Right cardiac atrium (tissue), 5 donors: ENCODE results near the gene OR2M4. TPM values are rescaled to one million over a fixed set of nuclear protein-coding genes. Genes with fewer than 3 reads are reported as not detected.

ENCODE experiments used
- ATAC-seq, 2 donors: fragments of 200-7000 bp; cut with Tn5 transposase; one replicate each; pipeline versions ENCODE4 v1.8.0 to v1.9.1; 2020; ENCODE audit warnings: moderate library complexity in 2 of 2, mild to moderate bottlenecking in 1 of 2
- DNase-seq, 3 donors: peaks; one replicate each; pipeline ENCODE4 v3.0.0-alpha.2; 2020
- H3K27ac ChIP-seq: one replicate; pipeline ENCODE4 v1.5.1; 2013; ENCODE audit warnings: mild to moderate bottlenecking, low read length, control low read depth, moderate library complexity
- H3K27me3 ChIP-seq: one replicate; pipeline ENCODE4 v1.6.1; 2013; ENCODE audit not compliant: control insufficient read depth, insufficient read depth
- H3K4me1 ChIP-seq: one replicate; pipeline ENCODE4 v1.6.1; 2013; ENCODE audit warnings: low read length; ENCODE audit not compliant: control insufficient read depth, insufficient read depth
- H3K4me3 ChIP-seq: one replicate; pipeline ENCODE4 v1.5.1; 2013; ENCODE audit warnings: low read length, control low read depth
- H3K9me3 ChIP-seq: one replicate; pipeline ENCODE4 v1.6.1; 2013; ENCODE audit warnings: low read length; ENCODE audit not compliant: control insufficient read depth
- WGBS: extraction: QIAGEN DNeasy Blood & Tissue Kit; methylation state at CpG from one replicate; pipeline ENCODE4 v1.1.7; 2013; 5-methylcytosine and 5-hydroxymethylcytosine counted together
- intact Hi-C, 4 donors: fragments of 100-400 bp; cut with DNase I; formaldehyde crosslinking; loops; one replicate each; pipeline versions ENCODE4 v1.11.0 to v1.14.0; 2022 to 2023
- long read RNA-seq, 4 donors: library from polyadenylated mRNA; unstranded; transcript quantifications; one replicate each; pipeline ENCODE4 v2.0.0, GENCODE V29; 2020 to 2021
- polyA plus RNA-seq: library from polyadenylated mRNA; stranded (reverse); fragments of 200-250 nt; gene quantifications from one replicate; pipeline ENCODE4 v1.2.3, GENCODE V29; 2013
- total RNA-seq, 4 donors: library from RNA; stranded (reverse); fragmentation: NEBNext Ultra II Directional; extraction: Animal tissue kit (Norgen Biotek cat#: 25700); gene quantifications; one replicate each; pipeline ENCODE4 v1.2.1, GENCODE V29; 2021
- donor health status: healthy with polysubstance abuse.
- donor health status: DM: no; HTN: yes; CAD: no.
- donor health status: DM: no; HTN: no; CAD: no.
- donor health status: DM: no; HTN: yes; CAD: no; lungs with severe emphysema.
- donor health status: DM: yes; HTN: yes; CAD: no.

OR2M4 gene, protein sequence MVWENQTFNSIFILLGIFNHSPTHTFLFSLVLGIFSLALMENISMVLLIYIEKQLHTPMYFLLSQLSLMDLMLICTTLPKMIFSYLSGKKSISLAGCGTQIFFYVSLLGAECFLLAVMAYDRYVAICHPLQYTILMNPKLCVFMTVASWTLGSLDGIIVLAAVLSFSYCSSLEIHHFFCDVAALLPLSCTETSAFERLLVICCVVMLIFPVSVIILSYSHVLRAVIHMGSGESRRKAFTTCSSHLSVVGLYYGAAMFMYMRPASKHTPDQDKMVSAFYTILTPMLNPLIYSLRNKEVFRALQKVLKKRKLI
- total RNA-seq (not detected), polyA plus RNA-seq (not detected)
- long read RNA-seq, donor 1, result 0 reads
- long read RNA-seq, donor 2, result 0 reads
- long read RNA-seq, donor 3, result 0 reads
- long read RNA-seq, donor 4, result 0 reads

DNA sequence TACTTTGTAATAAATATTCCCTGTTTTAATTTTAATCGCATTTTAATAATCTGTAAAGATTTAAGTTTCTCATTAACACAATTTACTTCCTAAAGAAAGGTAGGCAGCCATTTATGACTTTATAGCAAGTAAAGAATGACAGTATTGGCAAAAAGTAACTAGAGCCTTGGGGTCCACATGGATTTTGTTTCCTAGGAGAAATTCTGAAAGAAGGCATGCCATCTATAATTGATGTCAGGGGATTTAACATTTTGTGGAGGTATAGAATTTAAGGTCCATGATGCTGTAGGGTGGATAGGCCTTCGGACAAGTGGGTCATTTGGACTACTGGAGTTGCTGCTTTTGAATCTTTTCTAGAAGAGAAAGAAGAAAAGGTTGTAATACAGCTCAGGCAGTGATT is at the start of gene OR2M4:
OR2M4 (plus strand) TSS at position 301 of the 400 bp plus-strand sequence. CDS start 7,512 bp downstream, outside the sequence.
- ATAC-seq, result no peak
- H3K27me3 ChIP-seq, result no peaks in the 10 kb centered on the region
- 69% methylated on average over 2 of the region's 2 CpGs for WGBS
- intact Hi-C loops, result no loop called here
- no peaks in the 10 kb centered on the region for H3K4me1 ChIP-seq
- no peak within 1 kb of the TSS for H3K27ac ChIP-seq
- no peak within 1 kb of the TSS for H3K4me3 ChIP-seq
- no peak for DNase-seq
- H3K9me3 ChIP-seq, result no peaks in the 10 kb centered on the region

DNA sequence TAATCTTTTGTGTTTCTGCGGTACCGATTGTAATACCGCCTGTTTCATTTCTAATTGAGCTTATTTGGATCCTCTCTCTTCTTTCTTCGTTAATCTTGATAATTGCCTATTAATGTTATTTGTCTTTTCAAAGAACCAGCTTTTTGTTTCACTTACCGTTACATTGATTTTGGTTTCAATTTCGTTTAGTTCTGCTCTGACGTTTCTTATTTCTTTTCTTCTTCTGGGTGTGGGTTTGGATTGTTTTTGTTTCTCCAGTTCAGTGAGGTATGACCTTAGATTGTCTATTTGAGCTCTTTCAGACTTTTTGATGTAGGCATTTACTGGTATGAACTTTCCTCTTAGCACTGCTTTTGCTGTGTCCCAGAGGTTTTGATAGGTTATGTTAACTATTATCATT is 47.2 kb upstream of the OR2M4 start:
- H3K4me3 ChIP-seq, result no peak overlapping the region
- no peak overlapping the region for H3K27ac ChIP-seq
- ATAC-seq, result no peak
- no peaks in the 10 kb centered on the region for H3K9me3 ChIP-seq
- 61% methylated on average over 7 of the region's 7 CpGs for WGBS
- no peaks in the 10 kb centered on the region for H3K4me1 ChIP-seq
- H3K27me3 ChIP-seq, result no peaks in the 10 kb centered on the region
- DNase-seq, result no peak
- intact Hi-C loops, result no loop called here

DNA sequence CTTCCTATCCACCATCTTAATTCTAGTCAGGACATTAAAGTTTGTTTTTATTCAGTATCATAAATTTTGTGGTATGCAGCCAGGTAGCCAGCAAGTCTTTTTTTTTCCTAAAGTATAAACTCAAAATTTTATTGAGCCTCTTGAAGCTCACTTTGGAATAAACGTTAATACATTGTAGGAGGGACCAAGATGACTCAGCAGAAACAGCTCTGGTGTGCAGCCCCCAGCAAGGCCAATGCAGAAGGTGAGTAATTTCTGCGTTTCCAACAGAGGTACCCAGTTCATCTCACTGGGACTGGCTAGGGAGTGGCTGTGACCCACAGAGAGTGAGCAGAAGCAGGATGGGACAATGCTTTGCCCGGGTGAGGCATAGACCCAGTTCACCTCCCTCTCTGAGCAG is 43.9 kb upstream of the OR2M4 start:
- Histone ChIP-seq H3K27ac (no peak overlapping the region), H3K27me3 (no peaks in the 10 kb centered on the region), H3K4me1 (no peaks in the 10 kb centered on the region), H3K4me3 (no peak overlapping the region), H3K9me3 (no peaks in the 10 kb centered on the region)
- intact Hi-C loops, result no loop called here
- no peak for ATAC-seq
- WGBS, result 57% methylated on average over 3 of the region's 3 CpGs
- DNase-seq, result no peak

DNA sequence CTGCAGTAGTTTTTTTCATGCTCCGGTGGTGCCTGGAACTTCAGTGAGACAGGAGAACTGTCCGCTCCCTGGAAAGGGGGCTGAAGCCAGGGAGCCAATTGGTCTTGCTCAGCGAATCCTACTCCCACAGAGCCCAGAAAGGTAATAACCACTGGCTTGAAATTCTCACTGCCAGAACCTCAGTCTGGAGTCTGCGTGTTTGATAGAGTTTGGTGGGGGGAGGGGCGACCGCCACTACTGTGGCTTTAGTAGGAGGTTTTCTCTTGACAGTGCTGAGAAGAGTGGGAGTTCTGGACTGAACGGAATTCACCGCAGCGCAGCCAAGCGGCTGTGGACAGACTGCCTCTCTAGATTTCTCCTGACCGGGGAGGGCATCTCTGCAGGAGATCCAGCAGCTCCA is 42.2 kb upstream of the OR2M4 start:
- no peak for ATAC-seq
- intact Hi-C loops, result no loop called here

DNA sequence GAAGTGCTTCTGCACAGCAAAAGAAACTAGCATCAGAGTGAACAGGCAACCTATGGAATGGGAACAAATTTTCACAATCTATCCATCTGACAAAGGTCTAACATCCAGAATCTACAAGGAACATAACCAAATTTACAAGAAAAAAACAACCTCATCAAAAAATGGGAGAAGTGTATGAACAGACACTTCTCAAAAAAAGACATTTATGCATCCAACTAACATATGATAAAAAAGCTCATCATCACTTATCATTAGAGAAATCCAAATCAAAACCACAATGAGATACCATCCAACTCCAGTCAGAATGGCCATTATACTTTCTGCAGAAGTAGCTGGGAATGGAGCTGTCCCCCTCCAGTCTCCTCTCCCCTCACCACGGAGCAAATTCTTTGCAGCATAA is 37.1 kb upstream of the OR2M4 start:
- WGBS, result 52% methylated on average over 1 of the region's 1 CpG
- ATAC-seq (no peak), DNase-seq (no peak)
- no peak overlapping the region for H3K27ac ChIP-seq
- H3K4me1 ChIP-seq, result no peaks in the 10 kb centered on the region
- H3K4me3 ChIP-seq, result no peak overlapping the region
- H3K27me3 ChIP-seq, result no peaks in the 10 kb centered on the region
- no peaks in the 10 kb centered on the region for H3K9me3 ChIP-seq
- intact Hi-C loops, result no loop called here

More for the DNA sequence above, 42.2 kb upstream of the OR2M4 start:
- 53% methylated on average over 11 of the region's 11 CpGs for WGBS
- no peak for DNase-seq
- Histone ChIP-seq H3K4me1 (no peaks in the 10 kb centered on the region), H3K27me3 (no peaks in the 10 kb centered on the region), H3K27ac (no peak overlapping the region), H3K9me3 (no peaks in the 10 kb centered on the region), H3K4me3 (no peak overlapping the region)

DNA sequence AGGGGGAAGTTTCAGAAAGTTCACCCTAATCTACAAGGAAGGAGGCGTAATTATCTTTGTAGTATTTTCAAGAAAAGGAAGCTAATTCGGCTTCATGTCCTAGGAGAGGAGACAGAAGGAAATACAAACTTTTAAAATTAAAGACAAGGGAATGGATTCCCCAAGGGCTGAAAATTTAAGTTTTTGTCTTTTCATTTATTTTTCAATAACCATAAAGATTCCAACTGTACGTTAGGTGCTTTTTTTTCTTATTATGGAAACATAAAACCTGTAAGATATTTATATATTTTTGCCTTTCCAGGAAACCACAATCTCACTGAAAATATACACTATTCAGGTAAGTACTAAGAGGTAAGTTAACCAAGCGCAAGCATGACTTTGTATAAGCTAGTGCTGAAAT is 34.3 kb upstream of the OR2M4 start, which contains the start of gene OR2M3:
OR2M3 (plus strand) TSS at position 301 of the 400 bp plus-strand sequence. CDS start 5,803 bp downstream, outside the sequence.
- ATAC-seq (no peak), DNase-seq (no peak)
- no peak within 1 kb of the TSS for H3K27ac ChIP-seq
- no peaks in the 10 kb centered on the region for H3K4me1 ChIP-seq
- H3K27me3 ChIP-seq, result no peaks in the 10 kb centered on the region
- 50% methylated on average over 4 of the region's 4 CpGs for WGBS
- H3K9me3 ChIP-seq, result no peaks in the 10 kb centered on the region
- no peak within 1 kb of the TSS for H3K4me3 ChIP-seq
- intact Hi-C loops, result no loop called here

DNA sequence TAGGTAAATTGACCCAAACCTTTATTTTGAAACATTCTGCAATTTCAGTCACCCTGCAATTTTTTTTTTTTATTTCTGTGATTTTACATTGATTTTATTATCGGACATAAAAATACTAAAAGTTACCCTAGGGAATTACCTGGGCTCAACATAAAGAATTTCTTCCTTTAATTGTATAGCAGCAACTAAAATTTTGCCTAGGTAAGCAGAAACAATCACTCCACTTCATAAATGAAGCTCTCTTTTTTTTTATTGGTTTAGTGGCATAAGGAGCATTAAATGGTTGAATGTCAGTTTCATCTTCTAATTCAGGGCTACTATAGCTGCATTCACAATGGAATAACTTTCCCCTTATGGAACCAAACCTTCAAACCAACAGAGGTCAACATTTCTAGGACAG is 15.3 kb upstream of the OR2M4 start:
- H3K27ac ChIP-seq, result no peak overlapping the region
- no peaks in the 10 kb centered on the region for H3K9me3 ChIP-seq
- DNase-seq (no peak), ATAC-seq (no peak)
- H3K4me3 ChIP-seq, result no peak overlapping the region
- H3K27me3 ChIP-seq, result no peaks in the 10 kb centered on the region
- WGBS, result 95% methylated on average over 1 of the region's 1 CpG
- intact Hi-C loops, result no loop called here
- no peaks in the 10 kb centered on the region for H3K4me1 ChIP-seq

DNA sequence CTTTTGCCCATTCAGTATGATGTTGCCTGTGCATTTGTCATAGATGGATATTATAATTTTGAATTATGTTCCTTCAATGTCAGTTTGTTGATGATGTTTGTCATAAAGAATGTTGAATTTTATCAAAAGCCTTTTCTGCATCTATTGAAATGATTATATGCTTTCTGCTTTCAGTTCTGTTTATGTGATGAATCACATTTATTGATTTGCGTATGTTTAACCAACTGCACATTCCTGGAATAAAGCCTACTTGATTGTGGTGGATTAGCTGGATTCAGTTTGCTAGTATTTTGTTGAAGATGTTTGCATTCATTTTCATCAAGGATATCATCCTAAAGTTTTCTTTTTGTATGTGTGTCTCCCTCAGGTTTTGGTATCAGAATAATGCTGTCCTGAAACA is 5.7 kb upstream of the OR2M4 start:
- H3K9me3 ChIP-seq, result no peaks in the 10 kb centered on the region
- no peak overlapping the region for H3K27ac ChIP-seq
- ATAC-seq (no peak), DNase-seq (no peak)
- no peaks in the 10 kb centered on the region for H3K27me3 ChIP-seq
- intact Hi-C loops, result no loop called here
- no peak overlapping the region for H3K4me3 ChIP-seq
- H3K4me1 ChIP-seq, result no peaks in the 10 kb centered on the region
- WGBS, result 74% methylated on average over 1 of the region's 1 CpG

DNA sequence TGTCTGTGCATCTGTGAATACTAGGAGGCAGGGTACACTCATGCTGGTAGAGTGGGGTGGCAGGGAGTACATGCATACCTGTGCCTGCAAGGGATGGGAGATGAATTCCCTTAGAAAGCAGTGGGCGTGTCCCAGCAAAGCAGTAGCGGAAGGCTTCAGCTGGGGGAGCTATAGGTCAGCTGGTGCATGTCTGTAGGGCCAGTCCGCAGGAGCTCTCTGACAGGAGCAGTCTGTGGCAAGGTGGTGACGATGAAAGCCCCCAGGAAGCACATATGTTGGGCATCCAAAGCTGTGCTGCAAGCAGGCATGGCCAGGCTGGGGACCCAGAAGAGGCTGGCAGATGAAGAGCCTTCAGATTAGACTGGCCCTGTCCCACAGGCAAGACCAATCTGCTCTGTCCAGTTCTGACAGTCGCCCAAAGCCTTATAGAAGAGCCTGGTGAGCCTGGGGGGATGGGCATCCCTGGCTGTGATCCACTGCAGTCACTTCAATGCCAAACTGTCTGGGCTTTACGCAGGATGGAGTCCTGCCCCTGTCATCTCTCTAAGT is 1.8 kb upstream of the OR2M4 start:
- no peak overlapping the region for H3K4me3 ChIP-seq
- no peak for ATAC-seq
- intact Hi-C loops, result no loop called here
- DNase-seq, result no peak
- no peaks in the 10 kb centered on the region for H3K27me3 ChIP-seq
- H3K27ac ChIP-seq, result no peak overlapping the region
- H3K9me3 ChIP-seq, result no peaks in the 10 kb centered on the region
- no peaks in the 10 kb centered on the region for H3K4me1 ChIP-seq
- 60% methylated on average over 6 of the region's 6 CpGs for WGBS

DNA sequence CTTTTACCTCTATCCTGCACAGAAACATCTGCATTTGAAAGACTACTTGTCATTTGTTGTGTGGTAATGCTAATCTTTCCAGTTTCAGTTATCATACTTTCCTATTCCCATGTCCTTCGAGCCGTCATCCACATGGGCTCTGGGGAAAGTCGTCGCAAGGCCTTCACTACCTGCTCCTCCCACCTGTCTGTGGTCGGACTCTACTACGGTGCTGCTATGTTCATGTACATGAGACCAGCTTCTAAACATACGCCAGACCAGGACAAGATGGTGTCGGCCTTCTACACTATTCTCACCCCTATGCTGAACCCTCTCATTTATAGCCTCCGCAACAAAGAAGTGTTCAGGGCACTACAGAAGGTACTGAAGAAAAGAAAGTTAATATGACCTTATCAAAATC is 8.3 kb downstream of the OR2M4 start:
- DNase-seq (no peak), ATAC-seq (no peak)
- H3K27ac ChIP-seq, result no peak overlapping the region
- H3K4me3 ChIP-seq, result no peak overlapping the region
- H3K27me3 ChIP-seq, result no peaks in the 10 kb centered on the region
- H3K4me1 ChIP-seq, result no peaks in the 10 kb centered on the region
- intact Hi-C loops, result no loop called here
- no peaks in the 10 kb centered on the region for H3K9me3 ChIP-seq
- WGBS, result 90% methylated on average over 9 of the region's 9 CpGs

DNA sequence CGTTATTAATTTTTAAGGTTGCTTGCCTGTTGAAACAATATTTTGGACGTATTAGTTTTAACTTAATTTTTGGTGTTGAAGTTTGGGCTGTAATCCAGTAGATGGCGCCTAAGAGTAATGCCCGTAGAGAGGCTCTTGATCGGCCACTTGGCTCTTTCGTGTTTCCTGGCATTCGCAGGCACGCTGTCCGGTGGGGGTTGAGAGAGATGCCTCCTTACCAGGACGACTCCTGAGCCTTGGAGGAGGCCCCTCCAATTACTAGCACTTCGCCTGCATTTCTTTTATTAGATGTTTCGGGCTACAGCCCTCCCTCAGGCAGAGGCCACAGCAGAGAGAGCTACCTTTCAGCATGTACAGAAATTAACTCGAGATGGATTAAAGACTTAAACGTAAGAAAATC is 12.0 kb downstream of the OR2M4 start:
- H3K27ac ChIP-seq, result no peak overlapping the region
- intact Hi-C loops, result no loop called here
- no peaks in the 10 kb centered on the region for H3K9me3 ChIP-seq
- H3K4me1 ChIP-seq, result no peaks in the 10 kb centered on the region
- H3K27me3 ChIP-seq, result no peaks in the 10 kb centered on the region
- H3K4me3 ChIP-seq, result no peak overlapping the region
- WGBS, result 13% methylated on average over 14 of the region's 14 CpGs
- ATAC-seq (no peak), DNase-seq (peak in 1 of 3 donors; percentile 12)
